Parathyroid adenoma (tissue), 2 donors: ENCODE results near the gene HAT1.
A peak's percentile ranks its signal among the peaks of the same experiment; 100 is the strongest.

Experiments
- H2AFZ ChIP-seq: fragments of 300-600 bp; sonication (generic); one replicate; pipeline ENCODE4 v1.7.0; 2017; ENCODE audit warnings: antibody characterized with exemption, mild to moderate bottlenecking
- H3K27ac ChIP-seq: fragments of 300-600 bp; sonication (generic); one replicate; pipeline ENCODE4 v1.7.0; 2017
- H3K27me3 ChIP-seq: fragments of 300-600 bp; sonication (generic); one replicate; pipeline ENCODE4 v1.7.0; 2017; ENCODE audit warnings: low read length; ENCODE audit not compliant: control insufficient read depth, insufficient read depth
- H3K36me3 ChIP-seq: fragments of 300-600 bp; sonication (generic); one replicate; pipeline ENCODE4 v1.7.0; 2017; ENCODE audit warnings: low read length; ENCODE audit not compliant: control insufficient read depth, insufficient read depth
- H3K4me1 ChIP-seq: fragments of 300-600 bp; sonication (generic); one replicate; pipeline ENCODE4 v1.7.0; 2017; ENCODE audit warnings: control low read depth
- H3K4me2 ChIP-seq: fragments of 300-600 bp; sonication (generic); one replicate; pipeline ENCODE4 v1.7.0; 2017; ENCODE audit warnings: low read length
- H3K4me3 ChIP-seq: fragments of 300-600 bp; sonication (generic); one replicate; pipeline ENCODE4 v1.7.0; 2017; ENCODE audit warnings: low read depth, low read length
- H3K79me2 ChIP-seq: fragments of 300-600 bp; sonication (generic); one replicate; pipeline ENCODE4 v1.7.0; 2017; ENCODE audit warnings: control low read depth
- H3K9ac ChIP-seq: fragments of 300-600 bp; sonication (generic); one replicate; pipeline ENCODE4 v1.7.0; 2017; ENCODE audit warnings: mild to moderate bottlenecking
- H3K9me3 ChIP-seq: fragments of 300-600 bp; sonication (generic); one replicate; pipeline ENCODE4 v1.7.0; 2017; ENCODE audit warnings: low read length; ENCODE audit not compliant: control insufficient read depth
- TF ChIP-seq, protein P1 (sequence below): fragments of 300-600 bp; sonication (generic); IDR thresholded peaks from one replicate; pipeline ENCODE4 v1.7.0; 2017; ENCODE audit warnings: antibody characterized with exemption, mild to moderate bottlenecking
- donor health status: primary hyperparathyroidism.

The HAT1 gene

DNA sequence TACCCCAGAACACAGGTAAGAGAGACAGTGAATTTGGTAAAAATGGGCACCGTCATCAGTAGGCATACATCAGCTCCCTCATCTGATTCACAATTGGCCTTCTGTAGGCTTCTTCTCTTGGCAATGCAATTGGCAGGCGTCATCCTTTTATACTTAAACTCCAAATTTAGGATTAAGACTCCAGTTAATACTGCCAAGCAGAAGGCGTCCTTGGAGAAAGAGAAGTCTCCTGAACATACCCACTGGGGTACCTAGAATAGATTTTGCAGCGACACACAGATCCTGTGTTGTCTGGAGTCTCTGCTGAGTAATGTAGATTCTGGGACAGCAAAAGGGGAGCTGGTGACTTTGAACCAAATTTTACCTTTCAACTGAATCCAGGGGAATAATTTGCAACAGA is 76.9 kb downstream of the HAT1 start:
- Histone ChIP-seq H3K79me2 (no peaks in the 10 kb centered on the region), H3K4me1 (no peaks in the 10 kb centered on the region), H3K4me3 (peak overlapping the region; percentile 93), H3K36me3 (no peaks in the 10 kb centered on the region), H3K9me3 (no peaks in the 10 kb centered on the region), H3K9ac (no peak overlapping the region), H2AFZ (peak overlapping the region; percentile 98), H3K27me3 (no peaks in the 10 kb centered on the region), H3K4me2 (peak overlapping the region; percentile 88), H3K27ac (no peak overlapping the region)
- TF ChIP-seq, protein P1, sequence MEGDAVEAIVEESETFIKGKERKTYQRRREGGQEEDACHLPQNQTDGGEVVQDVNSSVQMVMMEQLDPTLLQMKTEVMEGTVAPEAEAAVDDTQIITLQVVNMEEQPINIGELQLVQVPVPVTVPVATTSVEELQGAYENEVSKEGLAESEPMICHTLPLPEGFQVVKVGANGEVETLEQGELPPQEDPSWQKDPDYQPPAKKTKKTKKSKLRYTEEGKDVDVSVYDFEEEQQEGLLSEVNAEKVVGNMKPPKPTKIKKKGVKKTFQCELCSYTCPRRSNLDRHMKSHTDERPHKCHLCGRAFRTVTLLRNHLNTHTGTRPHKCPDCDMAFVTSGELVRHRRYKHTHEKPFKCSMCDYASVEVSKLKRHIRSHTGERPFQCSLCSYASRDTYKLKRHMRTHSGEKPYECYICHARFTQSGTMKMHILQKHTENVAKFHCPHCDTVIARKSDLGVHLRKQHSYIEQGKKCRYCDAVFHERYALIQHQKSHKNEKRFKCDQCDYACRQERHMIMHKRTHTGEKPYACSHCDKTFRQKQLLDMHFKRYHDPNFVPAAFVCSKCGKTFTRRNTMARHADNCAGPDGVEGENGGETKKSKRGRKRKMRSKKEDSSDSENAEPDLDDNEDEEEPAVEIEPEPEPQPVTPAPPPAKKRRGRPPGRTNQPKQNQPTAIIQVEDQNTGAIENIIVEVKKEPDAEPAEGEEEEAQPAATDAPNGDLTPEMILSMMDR, result no peak

DNA sequence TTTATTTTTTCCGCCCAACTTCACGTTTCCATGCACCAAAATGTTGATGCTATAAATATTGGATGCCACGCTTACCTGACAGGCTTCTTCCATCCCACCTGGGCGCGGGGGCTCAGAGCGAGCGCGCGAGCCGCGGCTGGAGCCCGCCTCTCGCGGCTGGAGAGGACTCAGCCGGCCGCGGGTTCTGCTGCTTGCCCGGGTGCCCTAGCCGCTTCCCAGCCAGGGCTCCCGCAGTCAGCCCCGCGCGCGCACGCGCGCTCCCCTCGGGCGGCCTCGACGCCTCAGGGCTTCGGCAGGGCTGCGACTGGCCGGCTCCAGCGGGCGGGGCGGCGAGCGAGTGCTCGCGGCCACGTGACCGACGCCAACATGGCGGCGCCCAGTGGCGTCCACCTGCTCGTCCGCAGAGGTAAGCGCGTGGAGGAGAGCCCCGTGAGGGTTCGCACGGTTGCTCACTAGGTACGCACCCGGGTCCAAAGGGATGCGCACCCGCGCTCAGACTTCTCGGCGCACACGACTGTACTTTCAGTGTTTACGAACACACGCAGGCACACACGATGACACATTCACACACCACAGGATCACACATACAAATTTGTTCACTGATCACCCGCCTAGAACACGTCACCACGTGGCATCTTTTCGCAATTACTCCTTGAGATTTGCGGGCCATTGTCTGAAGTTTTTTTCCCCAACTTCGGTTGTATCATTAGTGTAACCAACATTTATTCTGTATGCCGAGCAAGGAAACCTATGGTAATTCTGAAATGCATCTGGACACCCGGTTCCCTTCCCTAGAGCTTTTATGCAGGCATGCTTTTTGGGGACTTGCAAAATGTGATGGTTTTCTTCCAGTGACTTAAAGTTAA is 77.6 kb downstream of the HAT1 start, which contains the start of gene METAP1D:
Gene METAP1D (plus strand): TSS at position 350 of the 866 bp plus-strand sequence. CDS start 17 bp downstream, at position 367.
- H3K79me2 ChIP-seq, result no peaks in the 10 kb centered on the region
- no peaks in the 10 kb centered on the region for H3K27me3 ChIP-seq
- no peaks in the 10 kb centered on the region for H3K4me1 ChIP-seq
- peak within 1 kb of the TSS; percentile 93 for H3K4me3 ChIP-seq
- H3K9ac ChIP-seq, result no peak within 1 kb of the TSS
- H3K4me2 ChIP-seq, result peak within 1 kb of the TSS; percentile 88
- H3K36me3 ChIP-seq, result no peaks in the 10 kb centered on the region
- TF ChIP-seq, protein P1, result peak; percentile 9
- H3K27ac ChIP-seq, result no peak within 1 kb of the TSS
- peak within 1 kb of the TSS; percentile 98 for H2AFZ ChIP-seq
- no peaks in the 10 kb centered on the region for H3K9me3 ChIP-seq

DNA sequence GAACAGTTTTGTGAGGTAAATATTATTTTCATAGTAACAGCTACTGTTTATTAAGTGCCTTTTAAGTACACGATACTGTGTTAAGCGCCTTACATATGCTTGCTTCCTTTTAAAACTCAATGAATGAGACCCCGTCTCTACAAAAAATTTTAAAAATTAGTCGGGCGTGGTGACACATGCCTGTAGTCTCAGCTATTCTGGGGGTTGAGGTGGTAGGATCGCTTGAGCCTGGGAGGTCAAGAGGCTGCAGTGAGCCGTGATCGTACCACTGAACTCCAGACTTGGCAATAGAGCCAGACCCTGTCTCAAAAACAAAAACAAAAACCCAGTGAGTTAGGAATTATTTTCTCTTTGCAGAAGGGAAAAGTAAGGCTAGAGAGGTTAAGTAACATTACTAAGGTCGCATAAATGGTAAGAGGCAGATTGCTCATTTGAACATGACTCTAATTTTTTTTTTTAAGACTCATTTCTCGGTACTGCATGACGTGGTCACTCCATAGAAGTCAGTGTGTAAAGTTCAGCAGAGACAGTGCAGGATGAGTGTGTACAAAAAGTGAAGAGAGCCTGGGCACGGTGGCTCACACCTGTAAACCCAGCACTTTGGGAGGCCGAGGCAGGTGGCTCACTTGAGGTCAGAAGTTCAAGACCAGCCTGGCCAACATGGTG is 78.6 kb downstream of the HAT1 start:
- Histone ChIP-seq H2AFZ (peak overlapping the region; percentile 98), H3K9ac (no peak overlapping the region), H3K79me2 (no peaks in the 10 kb centered on the region), H3K4me2 (no peak overlapping the region), H3K27me3 (no peaks in the 10 kb centered on the region), H3K4me3 (peak overlapping the region; percentile 93), H3K36me3 (no peaks in the 10 kb centered on the region), H3K9me3 (no peaks in the 10 kb centered on the region), H3K27ac (no peak overlapping the region), H3K4me1 (no peaks in the 10 kb centered on the region)
- TF ChIP-seq, protein P1, result no peak

DNA sequence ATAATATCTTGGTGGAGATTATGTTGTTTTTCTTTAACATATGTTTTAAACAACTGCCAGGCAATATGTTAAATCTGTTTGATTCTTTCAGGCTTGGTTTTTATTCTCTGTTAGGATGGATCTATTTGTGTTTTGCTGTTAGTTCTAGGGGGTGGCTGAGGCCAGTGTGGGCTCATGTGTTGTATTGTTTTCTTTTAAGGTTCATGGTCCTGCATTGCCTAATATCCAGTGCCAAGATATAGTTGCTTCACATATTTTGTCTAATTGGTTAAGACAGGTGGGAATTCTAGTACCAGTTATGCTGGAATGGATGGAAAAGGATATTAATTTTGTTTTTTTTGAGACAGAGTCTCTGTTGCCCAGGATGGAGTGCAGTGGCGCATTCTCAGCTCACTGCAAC is 85.1 kb downstream of the HAT1 start:
- Histone ChIP-seq H3K79me2 (no peaks in the 10 kb centered on the region), H3K27me3 (no peaks in the 10 kb centered on the region), H3K4me2 (no peak overlapping the region), H3K9ac (no peak overlapping the region), H3K9me3 (no peaks in the 10 kb centered on the region), H3K36me3 (no peaks in the 10 kb centered on the region), H3K4me3 (no peak overlapping the region), H3K4me1 (no peaks in the 10 kb centered on the region), H2AFZ (no peak overlapping the region), H3K27ac (no peak overlapping the region)
- TF ChIP-seq, protein P1, result no peak
